ENCODE results near the gene LYST. TPM values are rescaled to one million over a fixed set of nuclear protein-coding genes. Genes with fewer than 3 reads are reported as not detected.

Gene LYST
- polyA plus RNA-seq, 1 of the 3 experiments (the other 2 are of a cell fraction): 3.9 TPM

DNA sequence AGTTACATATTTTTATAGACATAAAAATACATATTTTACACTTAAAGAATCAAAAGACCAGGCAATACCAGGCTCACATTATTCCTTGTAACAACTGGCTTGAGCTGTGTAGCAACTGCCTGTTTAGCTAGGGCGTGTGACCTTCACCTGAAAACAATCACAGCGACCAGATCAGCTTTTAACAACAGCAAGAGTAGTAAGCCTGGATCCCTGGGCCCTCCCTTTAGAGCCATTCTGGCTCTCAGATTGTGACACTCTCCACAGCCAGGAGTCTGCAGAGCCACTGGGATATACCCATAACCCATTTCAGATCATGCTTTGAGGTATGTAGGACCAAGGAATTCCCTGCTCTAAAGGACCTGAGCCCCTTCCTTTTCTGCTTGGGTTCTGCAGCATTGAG is 187.7 kb downstream of the LYST start:
- Histone ChIP-seq H3K9ac (no peak overlapping the region), H3K9me2 (no peaks in the 10 kb centered on the region), H3K79me2 (ENCODE audit: insufficient read depth) (no peaks in the 10 kb centered on the region), H3K4me2 (no peak overlapping the region), H3K27me3 (ENCODE audit: insufficient read depth) (no peaks in the 10 kb centered on the region), H3K27ac (ENCODE audit: low read depth in 2 of 2, low read length in 1 of 2) (no peak overlapping the region), H3F3A (replicated peaks; ENCODE audit: insufficient read depth) (no peaks in the 10 kb centered on the region), H4K20me1 (ENCODE audit: insufficient read depth) (no peaks in the 10 kb centered on the region), H3K36me3 (replicated peaks in 1 of 2; ENCODE audit: control insufficient read depth in 1 of 2, insufficient read depth in 2 of 2, low read length in 1 of 2) (peaks cover 17 to 32% of the 10 kb centered on the region in 2 experiments), H3K4me1 (ENCODE audit: control insufficient read depth in 1 of 2, insufficient read depth in 2 of 2, low read depth in 1 of 2, low read length in 1 of 2) (no peaks in the 10 kb centered on the region), H3K9me3 (no peaks in the 10 kb centered on the region), H3K4me3 (ENCODE audit: low read depth in 2 of 2, low read length in 1 of 2) (no peak overlapping the region), H2AFZ (ENCODE audit: low read depth) (no peak overlapping the region)
- no peak for DNase-seq
- CTCF ChIA-PET: no interaction called here
- POLR2A ChIA-PET: no interaction called here
- 94% methylated on average over 2 of the region's 2 CpGs for WGBS (ENCODE audit: low lambda C conversion rate)
- TF ChIP-seq MEF2A (IDR thresholded peaks at IDR 0.05; ENCODE audit: borderline replicate concordance, low read depth): no peak
- TF ChIP-seq RCOR1 (IDR thresholded peaks at IDR 0.05; ENCODE audit: low read length): no peak
- no peak for TF ChIP-seq TAF1 (IDR thresholded peaks at IDR 0.05; ENCODE audit: borderline replicate concordance, low read depth, low read length)
- TF ChIP-seq, protein P1, sequence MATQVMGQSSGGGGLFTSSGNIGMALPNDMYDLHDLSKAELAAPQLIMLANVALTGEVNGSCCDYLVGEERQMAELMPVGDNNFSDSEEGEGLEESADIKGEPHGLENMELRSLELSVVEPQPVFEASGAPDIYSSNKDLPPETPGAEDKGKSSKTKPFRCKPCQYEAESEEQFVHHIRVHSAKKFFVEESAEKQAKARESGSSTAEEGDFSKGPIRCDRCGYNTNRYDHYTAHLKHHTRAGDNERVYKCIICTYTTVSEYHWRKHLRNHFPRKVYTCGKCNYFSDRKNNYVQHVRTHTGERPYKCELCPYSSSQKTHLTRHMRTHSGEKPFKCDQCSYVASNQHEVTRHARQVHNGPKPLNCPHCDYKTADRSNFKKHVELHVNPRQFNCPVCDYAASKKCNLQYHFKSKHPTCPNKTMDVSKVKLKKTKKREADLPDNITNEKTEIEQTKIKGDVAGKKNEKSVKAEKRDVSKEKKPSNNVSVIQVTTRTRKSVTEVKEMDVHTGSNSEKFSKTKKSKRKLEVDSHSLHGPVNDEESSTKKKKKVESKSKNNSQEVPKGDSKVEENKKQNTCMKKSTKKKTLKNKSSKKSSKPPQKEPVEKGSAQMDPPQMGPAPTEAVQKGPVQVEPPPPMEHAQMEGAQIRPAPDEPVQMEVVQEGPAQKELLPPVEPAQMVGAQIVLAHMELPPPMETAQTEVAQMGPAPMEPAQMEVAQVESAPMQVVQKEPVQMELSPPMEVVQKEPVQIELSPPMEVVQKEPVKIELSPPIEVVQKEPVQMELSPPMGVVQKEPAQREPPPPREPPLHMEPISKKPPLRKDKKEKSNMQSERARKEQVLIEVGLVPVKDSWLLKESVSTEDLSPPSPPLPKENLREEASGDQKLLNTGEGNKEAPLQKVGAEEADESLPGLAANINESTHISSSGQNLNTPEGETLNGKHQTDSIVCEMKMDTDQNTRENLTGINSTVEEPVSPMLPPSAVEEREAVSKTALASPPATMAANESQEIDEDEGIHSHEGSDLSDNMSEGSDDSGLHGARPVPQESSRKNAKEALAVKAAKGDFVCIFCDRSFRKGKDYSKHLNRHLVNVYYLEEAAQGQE (IDR thresholded peaks at IDR 0.05; ENCODE audit: low read depth, low read length): no peak
- TF ChIP-seq, protein P2, sequence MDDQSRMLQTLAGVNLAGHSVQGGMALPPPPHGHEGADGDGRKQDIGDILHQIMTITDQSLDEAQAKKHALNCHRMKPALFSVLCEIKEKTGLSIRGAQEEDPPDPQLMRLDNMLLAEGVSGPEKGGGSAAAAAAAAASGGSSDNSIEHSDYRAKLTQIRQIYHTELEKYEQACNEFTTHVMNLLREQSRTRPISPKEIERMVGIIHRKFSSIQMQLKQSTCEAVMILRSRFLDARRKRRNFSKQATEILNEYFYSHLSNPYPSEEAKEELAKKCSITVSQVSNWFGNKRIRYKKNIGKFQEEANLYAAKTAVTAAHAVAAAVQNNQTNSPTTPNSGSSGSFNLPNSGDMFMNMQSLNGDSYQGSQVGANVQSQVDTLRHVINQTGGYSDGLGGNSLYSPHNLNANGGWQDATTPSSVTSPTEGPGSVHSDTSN (IDR thresholded peaks at IDR 0.05): no peak

DNA sequence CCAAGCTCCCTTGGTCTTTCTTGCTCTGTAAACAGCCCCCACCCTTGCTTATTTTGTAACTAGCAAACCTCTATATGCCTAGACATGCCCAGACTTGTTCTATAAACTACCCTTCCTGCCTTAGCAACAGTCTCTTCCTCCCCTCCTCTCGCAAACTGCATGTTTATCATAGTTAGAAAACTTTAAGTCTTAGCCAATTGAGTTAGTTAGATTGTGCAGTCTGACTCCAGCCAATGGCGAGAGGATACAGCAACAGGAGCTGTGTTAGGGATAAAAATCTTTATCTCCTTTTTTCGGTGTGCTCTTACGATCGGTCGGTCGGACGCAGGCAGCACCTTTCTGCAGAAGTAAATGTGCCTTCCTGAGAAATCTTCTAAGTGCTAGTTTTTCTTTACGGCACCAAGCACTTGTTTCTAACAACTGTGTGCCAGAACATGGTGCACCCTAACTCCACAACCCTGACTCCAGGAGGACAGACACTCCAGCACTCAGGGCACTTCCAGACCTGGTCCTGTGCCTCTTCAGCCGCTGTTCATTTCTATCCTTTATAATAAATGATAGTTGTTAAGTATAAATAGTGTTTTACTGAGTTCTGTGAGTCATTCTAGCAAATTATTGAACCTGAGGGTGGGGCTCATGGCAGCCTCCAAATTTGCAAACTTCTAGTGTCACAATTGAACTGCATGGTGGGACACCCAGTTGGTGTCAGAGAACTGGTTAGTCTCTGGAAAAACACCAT is 191.4 kb downstream of the LYST start:
- DNase-seq: no peak
- Histone ChIP-seq H3K9ac (no peak overlapping the region), H3K4me1 (ENCODE audit: control insufficient read depth in 1 of 2, insufficient read depth in 2 of 2, low read depth in 1 of 2, low read length in 1 of 2) (no peaks in the 10 kb centered on the region), H3K9me2 (no peaks in the 10 kb centered on the region), H3K79me2 (ENCODE audit: insufficient read depth) (no peaks in the 10 kb centered on the region), H2AFZ (ENCODE audit: low read depth) (no peak overlapping the region), H3K4me3 (ENCODE audit: low read depth in 2 of 2, low read length in 1 of 2) (no peak overlapping the region), H3F3A (replicated peaks; ENCODE audit: insufficient read depth) (no peaks in the 10 kb centered on the region), H3K4me2 (no peak overlapping the region), H3K27ac (ENCODE audit: low read depth in 2 of 2, low read length in 1 of 2) (no peak overlapping the region), H3K9me3 (peaks cover 3% of the 10 kb centered on the region), H3K27me3 (ENCODE audit: insufficient read depth) (no peaks in the 10 kb centered on the region), H3K36me3 (replicated peaks in 1 of 2; ENCODE audit: control insufficient read depth in 1 of 2, insufficient read depth in 2 of 2, low read length in 1 of 2) (peaks cover 17 to 56% of the 10 kb centered on the region in 2 experiments), H4K20me1 (ENCODE audit: insufficient read depth) (no peaks in the 10 kb centered on the region)
- ChIA-PET POLR2A (no interaction called here), CTCF (no interaction called here)
- whole genome bisulfite sequencing (ENCODE audit: low lambda C conversion rate): 94% methylated on average over 10 of the region's 10 CpGs
- TF ChIP-seq YY1 (IDR thresholded peaks at IDR 0.05; ENCODE audit: low read depth) (no peak), JUND (IDR thresholded peaks at IDR 0.05) (no peak), EP300 (IDR thresholded peaks at IDR 0.05; ENCODE audit: borderline replicate concordance in 1 of 2, low read depth in 1 of 2, low read length in 1 of 2) (no peak), ELF1 (IDR thresholded peaks at IDR 0.05) (no peak), TAF1 (IDR thresholded peaks at IDR 0.05; ENCODE audit: borderline replicate concordance, low read depth, low read length) (no peak), NRF1 (IDR thresholded peaks at IDR 0.05; ENCODE audit: low read depth, low read length) (no peak), FOSL2 (IDR thresholded peaks at IDR 0.05; ENCODE audit: borderline replicate concordance, low read depth) (no peak), TCF12 (IDR thresholded peaks at IDR 0.05) (no peak), CHD2 (IDR thresholded peaks at IDR 0.05; ENCODE audit: low read length, partially characterized antibody) (no peak), FOXM1 (IDR thresholded peaks at IDR 0.05; ENCODE audit: low read depth) (no peak)
- TF ChIP-seq, protein P3, sequence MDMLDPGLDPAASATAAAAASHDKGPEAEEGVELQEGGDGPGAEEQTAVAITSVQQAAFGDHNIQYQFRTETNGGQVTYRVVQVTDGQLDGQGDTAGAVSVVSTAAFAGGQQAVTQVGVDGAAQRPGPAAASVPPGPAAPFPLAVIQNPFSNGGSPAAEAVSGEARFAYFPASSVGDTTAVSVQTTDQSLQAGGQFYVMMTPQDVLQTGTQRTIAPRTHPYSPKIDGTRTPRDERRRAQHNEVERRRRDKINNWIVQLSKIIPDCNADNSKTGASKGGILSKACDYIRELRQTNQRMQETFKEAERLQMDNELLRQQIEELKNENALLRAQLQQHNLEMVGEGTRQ (IDR thresholded peaks at IDR 0.05; ENCODE audit: borderline replicate concordance, low read depth, low read length): no peak
